DOHH2 (cell line): Measurements from ENCODE around the gene LCN2.

Source experiments
- H3F3A ChIP-seq: fragments of 200-600 bp; sonication (generic), shearing (Covaris generic); 2 replicates; pipeline ENCODE4 v1.6.0; 2016; ENCODE audit warnings: antibody characterized with exemption, mild to moderate bottlenecking; ENCODE audit not compliant: control insufficient read depth, insufficient read depth
- H3K27ac ChIP-seq: fragments of 200-600 bp; sonication (generic); 2 replicates; pipeline ENCODE4 v1.5.1; 2014; ENCODE audit warnings: low read depth, mild to moderate bottlenecking, low read length, moderate library complexity
- H3K27me3 ChIP-seq: fragments of 200-600 bp; sonication (generic); 2 replicates; pipeline ENCODE4 v1.6.1; 2014; ENCODE audit warnings: mild to moderate bottlenecking, low read length, mixed read lengths; ENCODE audit not compliant: control insufficient read depth
- H3K36me3 ChIP-seq: fragments of 200-600 bp; sonication (generic); 2 replicates; pipeline ENCODE4 v1.6.1; 2014; ENCODE audit warnings: mild to moderate bottlenecking, low read length, moderate library complexity, mixed read lengths; ENCODE audit not compliant: control insufficient read depth
- H3K4me1 ChIP-seq: fragments of 200-600 bp; sonication (generic); 2 replicates; pipeline ENCODE4 v1.6.1; 2014; ENCODE audit warnings: mild to moderate bottlenecking, low read length, mixed read lengths; ENCODE audit not compliant: control insufficient read depth
- H3K4me2 ChIP-seq: fragments of 200-600 bp; sonication (generic); 2 replicates; pipeline ENCODE4 v1.6.0; 2014; ENCODE audit warnings: mild to moderate bottlenecking, low read length, moderate library complexity
- H3K4me3 ChIP-seq: fragments of 200-600 bp; sonication (generic); 2 replicates; pipeline ENCODE4 v1.5.1; 2014; ENCODE audit warnings: mild to moderate bottlenecking, low read length, mixed read lengths
- H3K79me2 ChIP-seq: fragments of 200-600 bp; sonication (generic); 2 replicates; pipeline ENCODE4 v1.6.1; 2014; ENCODE audit warnings: mild to moderate bottlenecking, low read length, mixed read lengths; ENCODE audit not compliant: control insufficient read depth
- H3K9me2 ChIP-seq: fragments of 200-600 bp; sonication (generic); replicated peaks from 2 replicates; pipeline ENCODE4 v1.6.1; 2014; ENCODE audit warnings: mild to moderate bottlenecking, low read length, mixed read lengths; ENCODE audit not compliant: control insufficient read depth
- H3K9me3 ChIP-seq: fragments of 200-600 bp; sonication (generic); 2 replicates; pipeline ENCODE4 v1.6.1; 2014; ENCODE audit warnings: antibody characterized with exemption, low read length, mixed read lengths; ENCODE audit not compliant: control insufficient read depth, insufficient read depth
- H4K20me1 ChIP-seq: fragments of 200-600 bp; sonication (generic); 2 replicates; pipeline ENCODE4 v1.6.0; 2014; ENCODE audit warnings: low read depth, mild to moderate bottlenecking, antibody characterized with exemption, low read length, moderate library complexity; ENCODE audit not compliant: control insufficient read depth, insufficient read depth
- EZH2phosphoT487 ChIP-seq: fragments of 200-600 bp; sonication (generic); IDR thresholded peaks from 2 replicates; pipeline ENCODE4 v1.6.1; 2017; ENCODE audit warnings: borderline replicate concordance, mild to moderate bottlenecking, antibody characterized with exemption, low read length, moderate library complexity, mixed read lengths
- TF ChIP-seq, protein P1 (sequence below): fragments of 200-600 bp; sonication (generic); IDR thresholded peaks from one replicate; pipeline ENCODE4 v1.5.1; 2014; ENCODE audit warnings: antibody characterized with exemption, mild to moderate bottlenecking, low read depth, low read length; ENCODE audit not compliant: poor library complexity, severe bottlenecking

The LCN2 gene

DNA sequence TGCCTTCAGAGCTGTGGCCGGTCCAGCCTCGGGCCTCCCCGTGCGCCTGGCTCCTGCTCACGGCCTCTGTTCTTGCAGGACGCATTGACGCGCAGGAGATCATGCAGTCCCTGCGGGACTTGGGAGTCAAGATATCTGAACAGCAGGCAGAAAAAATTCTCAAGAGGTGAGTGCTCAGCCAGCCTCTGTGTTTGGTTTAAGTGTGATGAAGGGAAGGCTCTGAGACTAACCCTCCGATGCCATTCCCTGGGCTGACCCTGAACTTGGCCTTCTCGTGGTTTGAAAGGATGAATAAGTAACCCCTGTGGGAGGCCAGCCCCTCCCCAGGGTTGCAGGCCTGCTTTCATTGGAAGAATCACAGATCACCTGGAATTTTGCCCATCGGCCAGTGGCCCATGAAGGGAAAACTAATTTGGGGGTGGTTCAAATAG lies 48.0 kb upstream of the LCN2 start:
- no peak overlapping the region for H3K4me2 ChIP-seq
- no peaks in the 10 kb centered on the region for H3K27me3 ChIP-seq
- H3K27ac ChIP-seq, result no peak overlapping the region
- no peaks in the 10 kb centered on the region for H3K4me1 ChIP-seq
- H3K4me3 ChIP-seq, result no peak overlapping the region
- peaks cover 34% of the 10 kb centered on the region for H3K36me3 ChIP-seq
- peaks cover 23% of the 10 kb centered on the region for H3K79me2 ChIP-seq
- no peak for TF ChIP-seq EZH2phosphoT487
- TF ChIP-seq, protein P1, sequence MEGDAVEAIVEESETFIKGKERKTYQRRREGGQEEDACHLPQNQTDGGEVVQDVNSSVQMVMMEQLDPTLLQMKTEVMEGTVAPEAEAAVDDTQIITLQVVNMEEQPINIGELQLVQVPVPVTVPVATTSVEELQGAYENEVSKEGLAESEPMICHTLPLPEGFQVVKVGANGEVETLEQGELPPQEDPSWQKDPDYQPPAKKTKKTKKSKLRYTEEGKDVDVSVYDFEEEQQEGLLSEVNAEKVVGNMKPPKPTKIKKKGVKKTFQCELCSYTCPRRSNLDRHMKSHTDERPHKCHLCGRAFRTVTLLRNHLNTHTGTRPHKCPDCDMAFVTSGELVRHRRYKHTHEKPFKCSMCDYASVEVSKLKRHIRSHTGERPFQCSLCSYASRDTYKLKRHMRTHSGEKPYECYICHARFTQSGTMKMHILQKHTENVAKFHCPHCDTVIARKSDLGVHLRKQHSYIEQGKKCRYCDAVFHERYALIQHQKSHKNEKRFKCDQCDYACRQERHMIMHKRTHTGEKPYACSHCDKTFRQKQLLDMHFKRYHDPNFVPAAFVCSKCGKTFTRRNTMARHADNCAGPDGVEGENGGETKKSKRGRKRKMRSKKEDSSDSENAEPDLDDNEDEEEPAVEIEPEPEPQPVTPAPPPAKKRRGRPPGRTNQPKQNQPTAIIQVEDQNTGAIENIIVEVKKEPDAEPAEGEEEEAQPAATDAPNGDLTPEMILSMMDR, result no peak
- H3K9me3 ChIP-seq, result no peaks in the 10 kb centered on the region
- H3K9me2 ChIP-seq, result no peaks in the 10 kb centered on the region
- no peaks in the 10 kb centered on the region for H4K20me1 ChIP-seq
- no peaks in the 10 kb centered on the region for H3F3A ChIP-seq

DNA sequence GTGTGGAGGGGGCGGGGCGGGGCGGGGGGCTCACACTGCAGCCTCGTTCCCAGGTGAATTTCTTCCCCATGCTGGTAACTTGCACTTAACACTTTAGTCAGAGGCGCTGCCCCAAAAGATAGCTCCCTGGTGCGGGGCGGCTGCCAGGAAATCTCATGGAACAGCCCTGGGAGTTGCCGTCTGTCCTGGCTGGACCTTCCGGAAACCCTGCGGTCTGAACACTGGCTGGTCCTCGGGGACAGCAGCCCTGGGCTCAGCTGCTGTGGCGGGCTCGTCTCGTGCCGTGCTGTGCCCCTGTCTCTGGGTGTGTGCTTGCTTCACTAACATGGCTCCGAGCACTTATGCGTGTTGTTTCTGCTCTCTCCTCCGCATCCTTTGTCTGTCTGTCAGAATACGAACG lies 47.6 kb upstream of the LCN2 start:
- Histone ChIP-seq H3F3A (no peaks in the 10 kb centered on the region), H3K4me1 (no peaks in the 10 kb centered on the region), H3K27ac (no peak overlapping the region), H3K36me3 (peaks cover 38% of the 10 kb centered on the region), H3K9me3 (no peaks in the 10 kb centered on the region), H3K79me2 (peaks cover 20% of the 10 kb centered on the region), H3K9me2 (no peaks in the 10 kb centered on the region), H4K20me1 (no peaks in the 10 kb centered on the region), H3K4me2 (no peak overlapping the region), H3K27me3 (no peaks in the 10 kb centered on the region), H3K4me3 (no peak overlapping the region)
- TF ChIP-seq, protein P1, result no peak
- no peak for TF ChIP-seq EZH2phosphoT487

DNA sequence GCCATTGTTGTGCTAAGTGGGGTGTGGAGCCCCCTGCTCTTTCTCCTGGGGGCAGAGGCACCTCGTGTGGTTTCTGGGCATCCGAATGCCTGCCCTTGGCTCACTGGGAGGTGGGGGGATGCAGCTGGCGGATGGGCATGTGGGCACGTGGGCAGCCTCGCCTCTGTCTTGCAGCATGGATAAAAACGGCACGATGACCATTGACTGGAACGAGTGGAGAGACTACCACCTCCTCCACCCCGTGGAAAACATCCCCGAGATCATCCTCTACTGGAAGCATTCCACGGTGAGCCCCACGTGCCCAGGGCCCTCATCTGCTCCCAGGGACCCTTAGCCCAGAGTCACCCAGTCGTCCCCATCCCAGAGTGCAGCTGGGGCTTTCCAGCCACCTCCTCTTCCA lies 47.1 kb upstream of the LCN2 start:
- H3K4me1 ChIP-seq, result no peaks in the 10 kb centered on the region
- H3K4me2 ChIP-seq, result no peak overlapping the region
- no peaks in the 10 kb centered on the region for H3F3A ChIP-seq
- H3K27me3 ChIP-seq, result no peaks in the 10 kb centered on the region
- peaks cover 16% of the 10 kb centered on the region for H3K79me2 ChIP-seq
- peaks cover 44% of the 10 kb centered on the region for H3K36me3 ChIP-seq
- H3K9me2 ChIP-seq, result no peaks in the 10 kb centered on the region
- no peak for TF ChIP-seq EZH2phosphoT487
- TF ChIP-seq, protein P1, result no peak
- no peak overlapping the region for H3K4me3 ChIP-seq
- H3K9me3 ChIP-seq, result no peaks in the 10 kb centered on the region
- H3K27ac ChIP-seq, result no peak overlapping the region
- H4K20me1 ChIP-seq, result no peaks in the 10 kb centered on the region
